Measurements from ENCODE around the gene SH3PXD2A.

Gene SH3PXD2A

DNA sequence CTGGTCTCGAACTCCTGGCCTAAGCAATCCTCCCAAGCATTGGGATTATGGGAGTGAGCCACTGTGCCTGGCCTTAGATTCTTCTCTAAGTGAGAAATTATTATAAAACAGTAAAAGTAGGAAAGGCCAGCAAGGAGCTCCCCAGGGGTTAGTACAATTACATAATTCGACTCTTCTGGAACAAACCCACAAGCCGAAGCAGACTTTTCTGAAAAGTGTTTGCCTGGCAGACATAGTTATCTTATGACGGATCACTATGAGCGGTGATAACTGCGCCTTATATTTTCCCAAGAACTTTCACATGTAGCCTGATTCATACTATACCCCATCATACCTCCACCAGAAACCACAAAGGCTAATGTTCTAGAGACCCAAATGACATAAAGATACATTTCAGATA, 30.2 kb upstream of the SH3PXD2A start:
- no peak overlapping the region for H3K4me3 ChIP-seq (ENCODE audit: low read depth, low read length)
- TF ChIP-seq, protein P1, sequence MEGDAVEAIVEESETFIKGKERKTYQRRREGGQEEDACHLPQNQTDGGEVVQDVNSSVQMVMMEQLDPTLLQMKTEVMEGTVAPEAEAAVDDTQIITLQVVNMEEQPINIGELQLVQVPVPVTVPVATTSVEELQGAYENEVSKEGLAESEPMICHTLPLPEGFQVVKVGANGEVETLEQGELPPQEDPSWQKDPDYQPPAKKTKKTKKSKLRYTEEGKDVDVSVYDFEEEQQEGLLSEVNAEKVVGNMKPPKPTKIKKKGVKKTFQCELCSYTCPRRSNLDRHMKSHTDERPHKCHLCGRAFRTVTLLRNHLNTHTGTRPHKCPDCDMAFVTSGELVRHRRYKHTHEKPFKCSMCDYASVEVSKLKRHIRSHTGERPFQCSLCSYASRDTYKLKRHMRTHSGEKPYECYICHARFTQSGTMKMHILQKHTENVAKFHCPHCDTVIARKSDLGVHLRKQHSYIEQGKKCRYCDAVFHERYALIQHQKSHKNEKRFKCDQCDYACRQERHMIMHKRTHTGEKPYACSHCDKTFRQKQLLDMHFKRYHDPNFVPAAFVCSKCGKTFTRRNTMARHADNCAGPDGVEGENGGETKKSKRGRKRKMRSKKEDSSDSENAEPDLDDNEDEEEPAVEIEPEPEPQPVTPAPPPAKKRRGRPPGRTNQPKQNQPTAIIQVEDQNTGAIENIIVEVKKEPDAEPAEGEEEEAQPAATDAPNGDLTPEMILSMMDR (IDR thresholded peaks at IDR 0.05; ENCODE audit: low read depth, low read length), result no peak

DNA sequence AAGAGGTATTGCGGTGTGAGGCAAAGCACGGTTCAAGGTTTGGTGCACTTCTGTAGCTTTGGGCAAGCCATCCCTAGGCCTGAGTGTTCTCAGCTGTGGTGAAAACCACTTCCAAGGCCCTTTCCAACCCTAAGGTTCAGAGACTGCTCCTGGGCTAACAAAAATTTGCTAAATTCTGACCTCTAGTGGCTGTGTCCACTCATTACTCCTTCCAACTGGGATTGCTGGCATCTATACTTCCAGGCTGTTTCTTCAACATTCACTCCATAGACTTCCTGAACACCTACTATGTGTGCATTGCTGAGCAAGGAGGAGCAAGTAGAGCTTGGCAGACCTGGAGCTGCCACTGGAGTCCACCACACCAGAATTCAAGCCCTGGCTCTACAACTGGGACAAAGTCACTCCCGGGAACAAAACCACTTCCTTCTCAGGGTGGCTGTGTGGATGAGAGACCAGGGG, 29.3 kb upstream of the SH3PXD2A start:
- TF ChIP-seq, protein P1 (IDR thresholded peaks at IDR 0.05; ENCODE audit: low read depth, low read length), result peak; percentile 76
- no peak overlapping the region for H3K4me3 ChIP-seq (ENCODE audit: low read depth, low read length)

DNA sequence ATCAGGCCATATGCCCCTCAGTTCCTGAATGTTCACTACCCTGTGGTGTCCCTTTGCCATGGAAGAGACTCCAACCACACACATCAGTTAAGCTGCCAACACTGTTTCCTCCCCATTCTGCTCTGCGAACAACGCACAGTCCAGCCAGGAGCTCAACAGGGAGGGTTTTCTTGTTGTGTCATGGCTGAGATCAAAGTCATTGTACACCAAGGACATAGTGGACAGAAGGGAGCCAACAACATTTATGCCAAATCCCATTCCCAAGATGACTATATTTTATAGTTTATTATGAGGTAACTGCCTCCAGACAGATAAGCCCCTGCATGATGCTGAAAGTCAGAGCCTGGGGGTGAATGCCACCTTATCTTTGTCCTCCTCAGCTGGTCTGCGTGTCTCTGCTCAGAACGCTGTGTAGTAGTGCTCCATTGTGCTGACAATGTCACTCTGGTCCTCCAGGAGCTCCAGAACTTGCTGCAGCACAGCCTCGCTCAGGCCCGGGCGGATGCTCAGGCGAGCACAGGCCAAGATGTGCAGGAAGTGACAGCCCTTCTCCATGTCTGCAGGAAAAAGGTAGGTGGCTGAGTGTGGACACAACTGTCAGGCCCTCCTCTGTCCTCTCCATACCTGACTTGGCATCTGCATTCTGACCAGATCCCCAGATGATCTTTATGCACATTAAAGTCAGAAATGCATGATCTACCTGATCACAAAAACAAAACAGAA, 27.1 kb upstream of the SH3PXD2A start:
- TF ChIP-seq, protein P1 (IDR thresholded peaks at IDR 0.05; ENCODE audit: low read depth, low read length), result no peak
- no peak overlapping the region for H3K4me3 ChIP-seq (ENCODE audit: low read depth, low read length)

DNA sequence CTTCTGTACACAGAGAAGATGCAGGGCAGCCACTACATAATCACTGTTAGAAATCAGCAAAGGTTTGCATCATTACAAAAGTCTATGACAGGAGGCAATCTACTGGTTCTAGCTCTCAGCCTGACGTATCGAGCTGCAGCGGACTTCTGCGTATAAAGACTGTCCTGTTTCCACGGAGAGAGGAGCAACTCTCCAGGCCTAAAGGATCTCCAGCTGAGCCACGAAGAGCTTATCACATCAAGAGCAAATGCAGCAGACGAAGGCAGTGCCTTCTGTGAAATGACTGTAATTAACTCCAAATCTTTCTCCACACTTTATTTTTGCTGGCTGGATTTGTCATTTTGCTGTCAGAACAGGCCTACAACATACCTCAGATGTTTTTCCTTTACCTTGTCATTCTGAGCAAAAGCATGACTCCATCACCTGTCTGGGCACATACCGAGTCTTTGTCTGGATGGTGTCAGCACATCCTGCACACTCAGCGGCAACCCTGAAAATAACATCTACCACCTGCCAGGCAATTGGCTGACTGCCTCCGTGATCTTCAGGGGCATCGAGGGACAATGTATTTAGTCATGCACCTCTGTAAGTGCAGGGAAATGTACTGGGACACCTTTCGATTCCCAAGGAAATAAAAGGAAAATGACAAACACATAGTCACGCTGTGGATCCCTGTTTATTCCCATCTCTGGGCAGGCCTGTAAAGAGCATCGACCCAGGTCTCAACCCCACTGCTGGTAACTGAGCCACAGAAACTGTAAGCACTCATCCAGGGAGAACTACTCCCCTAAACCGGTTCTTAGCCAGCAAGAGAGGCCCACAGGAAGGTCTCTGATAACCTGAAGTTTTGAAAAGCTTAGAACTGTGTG, 26.3 kb upstream of the SH3PXD2A start:
- no peak overlapping the region for H3K4me3 ChIP-seq (ENCODE audit: low read depth, low read length)
- TF ChIP-seq, protein P1 (IDR thresholded peaks at IDR 0.05; ENCODE audit: low read depth, low read length), result no peak

DNA sequence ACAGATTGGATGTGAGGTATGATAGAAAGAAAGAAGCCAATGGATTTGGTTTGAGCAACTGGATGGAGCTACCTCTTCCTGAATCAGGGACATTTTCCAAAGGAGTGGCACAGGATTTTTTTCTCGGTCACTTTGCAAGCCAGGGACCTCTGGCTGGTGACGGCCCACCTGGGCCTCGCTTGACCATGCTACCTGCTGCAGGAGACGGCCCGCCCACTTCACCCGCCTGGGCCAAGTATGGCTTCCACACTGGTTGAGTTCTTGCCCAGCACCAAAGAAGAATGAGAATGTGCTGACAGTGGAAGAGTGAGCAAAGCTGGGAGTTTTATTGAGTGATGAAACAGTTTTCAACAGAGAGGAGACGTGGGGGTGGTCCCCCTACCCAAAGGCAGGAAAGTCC, 24.5 kb upstream of the SH3PXD2A start:
- H3K4me3 ChIP-seq (ENCODE audit: low read depth, low read length), result no peak overlapping the region
- TF ChIP-seq, protein P1 (IDR thresholded peaks at IDR 0.05; ENCODE audit: low read depth, low read length), result no peak

DNA sequence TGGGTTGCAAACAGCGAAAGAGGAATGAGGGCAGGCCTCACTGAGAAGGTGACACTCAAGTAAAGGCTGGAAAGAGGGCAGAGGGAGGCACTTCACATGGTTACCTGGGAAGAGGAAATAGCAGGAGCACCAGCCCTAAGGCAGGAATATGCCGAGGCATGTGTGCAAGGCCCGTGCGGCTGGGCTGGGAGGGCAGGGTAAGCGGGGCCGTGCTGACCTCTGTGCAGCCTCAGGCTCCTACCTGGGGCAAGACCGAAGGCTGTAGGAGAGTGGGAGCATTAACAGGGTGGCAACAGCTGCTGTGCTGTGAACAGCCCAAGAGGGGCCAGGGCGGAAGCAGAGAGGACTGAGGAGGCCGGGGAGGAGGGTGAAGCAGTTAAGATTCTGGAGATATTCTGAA, 24.0 kb upstream of the SH3PXD2A start:
- no peak overlapping the region for H3K4me3 ChIP-seq (ENCODE audit: low read depth, low read length)
- TF ChIP-seq, protein P1 (IDR thresholded peaks at IDR 0.05; ENCODE audit: low read depth, low read length), result no peak

DNA sequence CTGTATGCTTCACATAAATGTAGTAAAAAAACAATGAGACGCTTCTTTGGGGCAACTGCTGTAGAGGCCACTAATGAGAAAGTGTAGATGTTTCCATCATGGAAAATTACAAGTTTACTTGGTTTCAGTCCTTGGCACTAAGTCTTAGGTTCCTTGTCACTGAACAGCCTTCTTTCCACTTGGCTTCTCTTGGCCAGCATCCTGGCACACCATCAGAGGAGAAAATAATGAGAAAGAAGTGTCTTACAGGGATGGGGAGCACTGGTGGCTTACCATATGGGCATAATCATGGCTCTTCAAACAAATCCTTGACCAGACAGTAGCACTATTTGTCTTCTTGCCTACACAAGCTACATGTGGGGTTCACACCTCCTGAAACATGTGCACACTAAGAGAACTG, 22.5 kb upstream of the SH3PXD2A start:
- no peak overlapping the region for H3K4me3 ChIP-seq (ENCODE audit: low read depth, low read length)
- TF ChIP-seq, protein P1 (IDR thresholded peaks at IDR 0.05; ENCODE audit: low read depth, low read length), result no peak
